Measurements from ENCODE around the gene HOXC9. TPM values are rescaled to one million over a fixed set of nuclear protein-coding genes. Genes with fewer than 3 reads are reported as not detected.

The HOXC9 gene
- total RNA-seq, 1 experiment from 2014 or later = 21.1 TPM

GRCh38 chr12:54037360-54038283 is 37.7 kb downstream of the HOXC9 start:
- no TSS peak for BruUV-seq (replicated peaks)
- Histone ChIP-seq H3K36me3 (ENCODE audit: insufficient read depth, low read length, poor library complexity, severe bottlenecking) (no peaks in the 10 kb centered on the region), H3K4me3 (ENCODE audit: low read depth, low read length, poor library complexity, severe bottlenecking) (no peak overlapping the region), H3K27me3 (replicated peaks; ENCODE audit: insufficient read depth, low read depth, low read length, poor library complexity) (no peaks in the 10 kb centered on the region), H3K27ac (ENCODE audit: low read depth, low read length, poor library complexity, severe bottlenecking) (no peak overlapping the region), H3K9me3 (ENCODE audit: low read depth, low read length, poor library complexity, severe bottlenecking) (no peaks in the 10 kb centered on the region), H3K4me1 (ENCODE audit: insufficient read depth, low read length, poor library complexity, severe bottlenecking) (peaks cover 34% of the 10 kb centered on the region)
- DNase-seq (ENCODE audit: low spot score) = no peak
- CTCF ChIA-PET = interaction anchor here (0.6 to 1.0 kb wide), 2 partner anchors 32 to 167 kb away, joined by 3 read pairs; no protein-coding TSS in a partner anchor
- TF ChIP-seq EZH2 (IDR thresholded peaks at IDR 0.05; ENCODE audit: borderline replicate concordance, low read depth, low read length, poor library complexity, severe bottlenecking) = no peak
- no peak for TF ChIP-seq CTCF (conservative IDR thresholded peaks at IDR 0.05; ENCODE audit: low read depth, low read length)
- POLR2A ChIA-PET (ENCODE audit: low non-redundant PET) = no interaction called here
- intact Hi-C loops (cut with micrococcal nuclease; ENCODE audit: unreplicated experiment) = no loop called here

GRCh38 chr12:54038284-54038870 is 38.4 kb downstream of the HOXC9 start:
- BruUV-seq (replicated peaks) = no TSS peak
- no peak overlapping the region for H3K27ac ChIP-seq (ENCODE audit: low read depth, low read length, poor library complexity, severe bottlenecking)
- no peak overlapping the region for H3K4me3 ChIP-seq (ENCODE audit: low read depth, low read length, poor library complexity, severe bottlenecking)
- ChIA-PET POLR2A (ENCODE audit: low non-redundant PET) (no interaction called here), CTCF (no interaction called here)
- no peaks in the 10 kb centered on the region for H3K27me3 ChIP-seq (replicated peaks; ENCODE audit: insufficient read depth, low read depth, low read length, poor library complexity)
- TF ChIP-seq EZH2 (IDR thresholded peaks at IDR 0.05; ENCODE audit: borderline replicate concordance, low read depth, low read length, poor library complexity, severe bottlenecking) = no peak
- H3K9me3 ChIP-seq (ENCODE audit: low read depth, low read length, poor library complexity, severe bottlenecking) = no peaks in the 10 kb centered on the region
- no peak for DNase-seq (ENCODE audit: low spot score)
- peaks cover 34% of the 10 kb centered on the region for H3K4me1 ChIP-seq (ENCODE audit: insufficient read depth, low read length, poor library complexity, severe bottlenecking)
- no peaks in the 10 kb centered on the region for H3K36me3 ChIP-seq (ENCODE audit: insufficient read depth, low read length, poor library complexity, severe bottlenecking)
- intact Hi-C loops (cut with micrococcal nuclease; ENCODE audit: unreplicated experiment) = no loop called here

GRCh38 chr12:54038871-54039414 is 39.0 kb downstream of the HOXC9 start:
- H3K4me1 ChIP-seq (ENCODE audit: insufficient read depth, low read length, poor library complexity, severe bottlenecking) = peaks cover 32% of the 10 kb centered on the region
- CTCF ChIA-PET = no interaction called here
- POLR2A ChIA-PET (ENCODE audit: low non-redundant PET) = no interaction called here

More at GRCh38 chr12:54038871-54039414, 39.0 kb downstream of the HOXC9 start:
- no peaks in the 10 kb centered on the region for H3K9me3 ChIP-seq (ENCODE audit: low read depth, low read length, poor library complexity, severe bottlenecking)
- H3K27ac ChIP-seq (ENCODE audit: low read depth, low read length, poor library complexity, severe bottlenecking) = no peak overlapping the region
- no peak for DNase-seq (ENCODE audit: low spot score)
- no TSS peak for BruUV-seq (replicated peaks)
- no peak overlapping the region for H3K4me3 ChIP-seq (ENCODE audit: low read depth, low read length, poor library complexity, severe bottlenecking)
- H3K36me3 ChIP-seq (ENCODE audit: insufficient read depth, low read length, poor library complexity, severe bottlenecking) = no peaks in the 10 kb centered on the region
- no peaks in the 10 kb centered on the region for H3K27me3 ChIP-seq (replicated peaks; ENCODE audit: insufficient read depth, low read depth, low read length, poor library complexity)
- intact Hi-C loops (cut with micrococcal nuclease; ENCODE audit: unreplicated experiment) = no loop called here
- TF ChIP-seq CTCF (conservative IDR thresholded peaks at IDR 0.05; ENCODE audit: low read depth, low read length) (no peak), EZH2 (IDR thresholded peaks at IDR 0.05; ENCODE audit: borderline replicate concordance, low read depth, low read length, poor library complexity, severe bottlenecking) (no peak)
